CD4-positive, alpha-beta T cell treated with Interleukin-15 for 1 hour (primary cell): ENCODE results near the gene CADM1.
A peak's percentile ranks its signal among the peaks of the same experiment; 100 is the strongest.

Source experiments
- DNase-seq: peaks from one replicate; pipeline ENCODE4 v3.0.0-alpha.2; 2020

The CADM1 gene

GRCh38 chr11:115504276-115505158, at the start of gene CADM1:
Gene CADM1 (minus strand): TSS chr11:115504415.
- peak; percentile 87 for DNase-seq

- no peak for DNase-seq
Observed at GRCh38 chr11:115552773-115553438, 48.7 kb upstream of the CADM1 start.

- DNase-seq = no peak
Observed at GRCh38 chr11:115552151-115552772, 48.0 kb upstream of the CADM1 start.

GRCh38 chr11:115550291-115551059, 46.3 kb upstream of the CADM1 start:
- no peak for DNase-seq

GRCh38 chr11:115548878-115549528, 44.8 kb upstream of the CADM1 start:
- DNase-seq = no peak

- DNase-seq = no peak
Observed at GRCh38 chr11:115545581-115546210, 41.5 kb upstream of the CADM1 start.

- DNase-seq = no peak
Observed at GRCh38 chr11:115544422-115544948, 40.3 kb upstream of the CADM1 start.

GRCh38 chr11:115541518-115541917, 37.3 kb upstream of the CADM1 start:
- no peak for DNase-seq

GRCh38 chr11:115539844-115540243, 35.6 kb upstream of the CADM1 start:
- no peak for DNase-seq

GRCh38 chr11:115535781-115536180, 31.6 kb upstream of the CADM1 start:
- DNase-seq = no peak

- DNase-seq = no peak
Observed at GRCh38 chr11:115530752-115531151, 26.5 kb upstream of the CADM1 start.

- no peak for DNase-seq
Observed at GRCh38 chr11:115528225-115528624, 24.0 kb upstream of the CADM1 start.

GRCh38 chr11:115527534-115528125, 23.4 kb upstream of the CADM1 start:
- DNase-seq = no peak

- no peak for DNase-seq
Observed at GRCh38 chr11:115525531-115526006, 21.4 kb upstream of the CADM1 start.

- no peak for DNase-seq
Observed at GRCh38 chr11:115524572-115524971, 20.4 kb upstream of the CADM1 start.

GRCh38 chr11:115523727-115524399, 19.6 kb upstream of the CADM1 start:
- no peak for DNase-seq

GRCh38 chr11:115522302-115522701, 18.1 kb upstream of the CADM1 start:
- DNase-seq = no peak

- no peak for DNase-seq
Observed at GRCh38 chr11:115521825-115522224, 17.6 kb upstream of the CADM1 start.

- DNase-seq = no peak
Observed at GRCh38 chr11:115518983-115519628, 14.9 kb upstream of the CADM1 start.
